IPS-20b (cell line): ENCODE data around the gene MAN2A1.

ENCODE experiments used
- H3K27ac ChIP-seq: one replicate; pipeline ENCODE4 v1.5.1; 2013; ENCODE audit warnings: low read length
- H3K27me3 ChIP-seq: 2 replicates; pipeline ENCODE4 v1.6.1; 2013; ENCODE audit warnings: mild to moderate bottlenecking, low read length, inconsistent platforms; ENCODE audit not compliant: insufficient read depth
- H3K36me3 ChIP-seq: 2 replicates; pipeline ENCODE4 v1.6.1; 2013; ENCODE audit warnings: low read depth, mild to moderate bottlenecking, inconsistent platforms, low read length, moderate library complexity; ENCODE audit not compliant: insufficient read depth
- H3K4me1 ChIP-seq: 2 replicates; pipeline ENCODE4 v1.6.1; 2013; ENCODE audit warnings: mild to moderate bottlenecking, control low read depth, inconsistent platforms, low read length, moderate library complexity; ENCODE audit not compliant: insufficient read depth
- H3K4me3 ChIP-seq: 2 replicates; pipeline ENCODE4 v1.5.1; 2013; ENCODE audit warnings: mild to moderate bottlenecking, low read length, inconsistent platforms
- H3K9ac ChIP-seq: 2 replicates; pipeline ENCODE4 v1.6.1; 2013; ENCODE audit warnings: low read depth, mild to moderate bottlenecking, inconsistent platforms, low read length, moderate library complexity
- H3K9me3 ChIP-seq: 2 replicates; pipeline ENCODE4 v1.6.1; 2013; ENCODE audit warnings: mild to moderate bottlenecking, low read depth, low read length, inconsistent platforms; ENCODE audit not compliant: insufficient read depth

The MAN2A1 gene

DNA sequence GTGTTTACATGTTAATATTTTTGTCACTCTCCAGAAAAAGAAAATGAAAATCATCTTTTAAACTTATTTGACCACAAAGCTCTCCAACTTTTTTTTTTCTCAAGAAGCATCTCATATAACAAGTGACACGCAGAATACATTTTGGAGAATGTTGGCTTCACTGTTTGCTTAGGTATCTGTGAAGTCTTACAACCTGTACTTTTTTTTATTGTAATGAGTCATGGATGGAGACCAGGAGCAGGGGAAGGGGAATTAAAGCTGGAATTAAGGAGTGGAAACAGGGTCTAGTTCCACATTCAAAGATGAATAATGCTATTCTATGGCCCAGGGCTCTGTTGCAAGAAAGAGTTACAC, 211.9 kb downstream of the MAN2A1 start:
- Histone ChIP-seq H3K9me3 (no peaks in the 10 kb centered on the region), H3K36me3 (no peaks in the 10 kb centered on the region), H3K27ac (no peak overlapping the region), H3K27me3 (no peaks in the 10 kb centered on the region), H3K4me1 (no peaks in the 10 kb centered on the region), H3K4me3 (no peak overlapping the region), H3K9ac (no peak overlapping the region)

DNA sequence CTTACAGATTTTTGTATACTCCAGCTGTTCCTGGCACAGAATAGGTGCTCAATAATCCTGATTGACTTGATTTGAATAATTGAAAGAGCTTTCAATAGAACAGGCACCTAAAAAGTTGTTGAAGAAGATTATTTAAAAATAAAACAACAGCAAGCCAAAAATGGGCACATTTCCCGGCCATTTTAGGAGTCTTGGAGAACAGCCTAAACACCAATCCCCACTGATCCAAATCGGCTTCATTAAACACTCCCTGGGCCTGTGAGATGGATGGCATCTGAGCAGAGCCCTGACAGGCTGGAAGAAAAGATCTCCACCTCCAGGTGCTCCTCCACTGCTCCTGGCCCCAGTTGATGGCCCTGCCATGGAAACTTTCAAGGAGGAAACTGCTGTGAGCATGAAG, 213.3 kb downstream of the MAN2A1 start:
- Histone ChIP-seq H3K36me3 (no peaks in the 10 kb centered on the region), H3K9ac (no peak overlapping the region), H3K27me3 (no peaks in the 10 kb centered on the region), H3K4me3 (no peak overlapping the region), H3K9me3 (no peaks in the 10 kb centered on the region), H3K27ac (no peak overlapping the region), H3K4me1 (no peaks in the 10 kb centered on the region)

DNA sequence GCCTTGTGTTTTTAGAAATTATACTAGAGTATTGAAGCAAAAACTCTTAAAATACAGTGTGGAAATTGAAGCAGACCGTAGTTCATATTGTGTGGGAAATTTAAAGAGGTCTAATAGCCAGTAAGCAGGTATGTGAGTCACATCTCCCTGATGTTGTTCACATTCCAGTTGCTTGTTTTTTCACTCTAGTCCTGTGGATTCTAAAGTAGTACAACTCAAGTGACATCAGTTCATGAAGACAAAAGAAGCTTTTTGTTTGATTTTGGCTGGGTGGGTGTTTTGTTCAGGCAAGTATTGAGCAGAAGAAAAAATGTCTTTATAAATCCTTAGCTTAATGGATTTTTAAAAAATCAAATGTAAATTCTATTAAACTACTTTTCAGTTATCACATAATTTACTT, 216.2 kb downstream of the MAN2A1 start:
- no peaks in the 10 kb centered on the region for H3K27me3 ChIP-seq
- peaks cover 4% of the 10 kb centered on the region; the same call in 1 of the 2 replicates for H3K4me1 ChIP-seq
- no peak overlapping the region for H3K27ac ChIP-seq
- H3K36me3 ChIP-seq = no peaks in the 10 kb centered on the region
- H3K9me3 ChIP-seq = no peaks in the 10 kb centered on the region
- H3K9ac ChIP-seq = no peak overlapping the region
- H3K4me3 ChIP-seq = no peak overlapping the region

DNA sequence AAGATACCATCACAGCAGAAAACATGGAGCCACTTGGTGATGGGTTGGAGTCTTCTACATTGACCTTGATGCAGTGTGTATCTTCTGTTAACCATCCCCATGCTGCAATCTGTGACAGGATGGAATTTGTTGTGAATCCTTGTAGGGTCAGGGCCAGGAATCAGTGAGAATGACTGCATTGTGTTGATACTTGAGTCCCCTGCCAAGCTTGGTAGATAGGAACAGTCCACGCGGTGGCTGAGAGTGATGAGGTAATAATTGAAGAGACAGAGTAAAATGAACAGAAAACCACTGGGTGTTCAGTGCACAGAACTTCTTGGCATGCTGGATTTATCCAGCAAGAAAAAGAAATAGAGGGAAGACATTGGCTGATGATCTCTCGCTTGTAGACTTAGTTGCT, 217.5 kb downstream of the MAN2A1 start:
- H3K4me1 ChIP-seq = peaks cover 5% of the 10 kb centered on the region; the same call in 1 of the 2 replicates
- H3K27ac ChIP-seq = no peak overlapping the region
- H3K9me3 ChIP-seq = no peaks in the 10 kb centered on the region
- H3K27me3 ChIP-seq = no peaks in the 10 kb centered on the region
- H3K36me3 ChIP-seq = no peaks in the 10 kb centered on the region
- H3K9ac ChIP-seq = no peak overlapping the region
- H3K4me3 ChIP-seq = no peak overlapping the region

DNA sequence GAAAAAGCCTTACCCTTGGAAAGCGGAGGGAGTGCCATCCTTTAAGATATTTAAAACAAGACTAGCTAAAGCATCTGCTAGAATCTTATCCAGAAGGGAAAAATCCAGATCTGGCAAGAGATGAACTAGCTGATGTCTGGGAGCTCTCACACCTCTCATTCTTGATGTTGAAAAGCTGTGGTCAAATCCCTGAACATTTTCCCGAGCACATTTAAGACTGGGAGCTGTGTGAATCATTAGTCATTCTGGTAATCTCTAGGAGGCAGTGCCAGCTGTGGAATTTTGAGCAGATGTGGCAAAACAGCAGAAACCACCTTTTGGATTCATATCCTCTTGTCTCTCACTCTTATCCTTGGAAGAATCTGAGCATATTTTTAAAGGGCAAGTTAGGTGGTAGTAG, 218.0 kb downstream of the MAN2A1 start:
- Histone ChIP-seq H3K4me1 (peaks cover 5% of the 10 kb centered on the region; the same call in 1 of the 2 replicates), H3K9ac (no peak overlapping the region), H3K4me3 (no peak overlapping the region), H3K27me3 (no peaks in the 10 kb centered on the region), H3K36me3 (no peaks in the 10 kb centered on the region), H3K27ac (no peak overlapping the region), H3K9me3 (no peaks in the 10 kb centered on the region)

DNA sequence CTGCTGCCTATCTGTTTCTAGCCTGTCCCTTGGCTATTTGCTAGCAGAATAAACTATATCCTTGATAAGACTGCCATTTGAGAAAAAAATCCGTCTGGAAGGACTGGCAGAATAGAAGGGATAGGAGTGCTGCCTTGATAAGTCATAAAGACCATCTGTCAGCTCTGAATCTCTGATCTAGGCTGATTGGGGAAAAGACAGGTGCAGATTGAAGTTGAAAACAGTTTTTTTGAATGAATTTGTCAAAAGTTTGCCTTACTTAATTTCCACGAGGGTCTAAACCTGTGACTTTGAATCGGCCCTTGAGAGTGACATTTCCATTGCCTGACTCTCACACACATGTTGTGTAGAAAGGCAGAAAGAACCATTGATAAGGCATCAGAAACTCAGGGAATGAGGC, 218.6 kb downstream of the MAN2A1 start:
- Histone ChIP-seq H3K4me1 (peaks cover 5% of the 10 kb centered on the region; the same call in 1 of the 2 replicates), H3K9ac (no peak overlapping the region), H3K36me3 (no peaks in the 10 kb centered on the region), H3K27ac (no peak overlapping the region), H3K4me3 (no peak overlapping the region), H3K9me3 (no peaks in the 10 kb centered on the region), H3K27me3 (no peaks in the 10 kb centered on the region)

DNA sequence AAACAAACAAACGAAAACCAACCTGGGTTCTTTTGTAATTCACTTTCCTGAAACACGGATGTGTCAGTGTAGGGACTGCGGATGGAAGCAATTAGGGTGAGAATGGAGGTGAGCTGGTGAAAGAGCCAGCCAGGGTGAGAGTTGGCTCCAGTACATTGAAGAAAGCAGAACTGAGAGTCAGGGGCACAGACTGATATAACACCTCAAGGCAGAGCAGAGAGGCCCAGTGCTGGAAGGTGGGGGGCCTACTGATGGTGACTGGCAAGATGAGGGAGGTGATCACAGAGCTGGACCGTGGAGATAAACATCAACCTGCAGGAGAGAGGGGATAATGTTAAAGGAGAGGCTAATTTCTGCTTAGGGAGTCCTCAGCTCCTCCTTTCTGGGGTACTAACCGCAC, 221.1 kb downstream of the MAN2A1 start:
- H3K4me1 ChIP-seq = peaks cover 5% of the 10 kb centered on the region; the same call in 1 of the 2 replicates

DNA sequence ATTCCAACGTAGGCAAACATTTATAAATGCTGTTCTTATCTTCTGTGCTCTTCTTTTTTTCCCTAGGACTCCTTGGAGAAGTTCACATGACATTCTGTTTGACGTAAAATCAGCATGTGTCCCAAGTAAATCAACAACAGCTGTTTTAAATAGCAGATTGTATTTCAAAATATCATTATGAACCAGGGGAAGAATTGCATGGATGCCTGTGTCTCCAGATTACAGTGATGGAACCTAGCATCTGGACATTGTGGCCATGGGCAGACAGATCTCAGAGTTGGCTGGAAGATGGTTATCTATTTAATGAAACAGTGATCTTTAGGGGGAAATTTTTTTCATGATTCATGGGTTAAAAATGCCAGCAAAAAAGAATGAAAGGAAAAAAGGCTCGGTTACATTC, 222.0 kb downstream of the MAN2A1 start:
- H3K27ac ChIP-seq = no peak overlapping the region
- no peaks in the 10 kb centered on the region for H3K27me3 ChIP-seq
- H3K9me3 ChIP-seq = no peaks in the 10 kb centered on the region
- H3K4me1 ChIP-seq = peaks cover 5% of the 10 kb centered on the region; the same call in 1 of the 2 replicates
- no peak overlapping the region for H3K9ac ChIP-seq
- no peaks in the 10 kb centered on the region for H3K36me3 ChIP-seq
- no peak overlapping the region for H3K4me3 ChIP-seq

More for the DNA sequence above, 221.1 kb downstream of the MAN2A1 start:
- Histone ChIP-seq H3K4me3 (no peak overlapping the region), H3K36me3 (no peaks in the 10 kb centered on the region), H3K27ac (no peak overlapping the region), H3K9me3 (no peaks in the 10 kb centered on the region), H3K9ac (no peak overlapping the region), H3K27me3 (no peaks in the 10 kb centered on the region)

DNA sequence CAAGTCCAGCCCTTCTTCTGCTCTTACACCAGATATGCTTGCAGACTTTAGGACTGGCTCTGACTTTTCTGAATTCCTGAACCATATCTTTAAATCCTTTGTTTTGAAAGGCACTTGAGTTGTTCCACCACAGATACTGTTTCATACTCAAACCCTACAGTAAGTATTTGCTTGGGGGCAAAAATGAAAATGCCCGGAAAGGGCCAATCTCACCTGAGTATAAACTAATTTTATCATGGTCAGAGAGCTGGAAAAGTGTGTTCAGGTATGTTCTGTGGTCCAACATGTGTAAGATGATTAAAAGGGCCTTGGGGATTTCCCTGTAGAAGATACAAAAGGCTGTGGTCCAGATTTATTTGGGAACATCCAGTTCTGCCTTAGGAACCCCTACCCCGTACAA, 225.2 kb downstream of the MAN2A1 start:
- Histone ChIP-seq H3K4me1 (peaks cover 5% of the 10 kb centered on the region; the same call in 1 of the 2 replicates), H3K9me3 (no peaks in the 10 kb centered on the region), H3K36me3 (no peaks in the 10 kb centered on the region), H3K27ac (no peak overlapping the region), H3K27me3 (no peaks in the 10 kb centered on the region), H3K9ac (no peak overlapping the region), H3K4me3 (no peak overlapping the region)

DNA sequence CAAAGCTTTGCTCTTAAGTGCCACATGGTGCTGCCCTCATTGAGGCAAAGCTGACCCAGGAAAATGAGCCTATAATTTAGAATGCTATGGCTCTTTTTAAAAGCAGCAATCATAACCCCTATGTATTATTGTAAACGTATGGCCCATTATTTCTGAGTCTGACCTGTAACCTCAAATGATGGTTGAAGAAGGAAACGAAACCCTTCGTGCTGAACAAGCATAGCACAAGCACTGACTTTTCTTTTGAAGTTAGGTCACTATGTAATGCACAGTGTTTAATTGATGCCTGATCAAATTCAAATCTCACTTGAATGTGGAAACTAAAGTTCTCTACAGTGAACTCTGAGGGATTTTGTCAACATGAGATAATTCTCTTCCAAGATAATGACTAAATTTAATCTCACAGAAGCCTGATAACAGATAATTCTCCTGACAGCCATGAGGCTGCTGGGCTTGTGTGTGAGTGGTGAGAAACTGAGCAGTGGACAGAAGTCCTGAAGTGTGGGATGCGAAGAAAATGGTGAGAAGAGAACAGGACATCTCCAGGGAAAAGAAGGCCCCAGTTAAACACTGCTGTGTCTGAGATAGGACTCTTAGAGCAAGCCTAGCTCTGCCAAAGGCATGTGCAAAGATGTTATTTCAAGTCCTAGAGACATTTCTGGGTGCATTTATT, 226.9 kb downstream of the MAN2A1 start:
- Histone ChIP-seq H3K9ac (no peak overlapping the region), H3K36me3 (no peaks in the 10 kb centered on the region), H3K9me3 (no peaks in the 10 kb centered on the region), H3K27ac (no peak overlapping the region), H3K27me3 (no peaks in the 10 kb centered on the region), H3K4me1 (no peaks in the 10 kb centered on the region), H3K4me3 (no peak overlapping the region)
